COLO668 (cell line): ENCODE measurements around the gene TNNI3K.
"Not testable (repeated sequence)": the region's sequence is repeated elsewhere in the genome, so short reads cannot be mapped to it uniquely, and the experiment has no call there.

Experiments
- DNase-seq: peaks from one replicate; lab custom pipeline; 2025; ENCODE audit not compliant: unreplicated experiment; lab: John Stamatoyannopoulos, UW

TNNI3K gene

GRCh38 chr1:74235153-74235552 is at the start of gene TNNI3K:
Gene TNNI3K, plus strand, starts transcription at chr1:74235387. Its CDS starts 65 bp downstream, at chr1:74235452.
- DNase-seq = no peak

- no peak for DNase-seq
Observed at GRCh38 chr1:74193908-74194307, 41.3 kb upstream of the TNNI3K start.

GRCh38 chr1:74195339-74195738 is 39.8 kb upstream of the TNNI3K start:
- DNase-seq = no peak

- no peak for DNase-seq
Observed at GRCh38 chr1:74197255-74197654, 37.9 kb upstream of the TNNI3K start.

- peak; percentile 99 for DNase-seq
Observed at GRCh38 chr1:74197657-74198552, 37.3 kb upstream of the TNNI3K start, which contains the start of the genes FPGT and LRRIQ3. Gene FPGT, plus strand, starts transcription at chr1:74198242. Its CDS starts 37 bp downstream, at chr1:74198279. Gene LRRIQ3, minus strand, starts transcription at chr1:74198176. Its CDS starts 14,492 bp downstream, at chr1:74183684.

GRCh38 chr1:74199504-74199903 is 35.7 kb upstream of the TNNI3K start:
- no peak for DNase-seq

GRCh38 chr1:74205266-74205665 is 29.9 kb upstream of the TNNI3K start:
- no peak for DNase-seq

GRCh38 chr1:74215229-74215628 is 20.0 kb upstream of the TNNI3K start:
- no peak for DNase-seq

GRCh38 chr1:74222701-74223100 is 12.5 kb upstream of the TNNI3K start:
- no peak for DNase-seq

GRCh38 chr1:74223453-74223852 is 11.7 kb upstream of the TNNI3K start:
- DNase-seq = no peak

GRCh38 chr1:74236440-74236839 is 1.3 kb downstream of the TNNI3K start:
- no peak for DNase-seq

- no peak for DNase-seq
Observed at GRCh38 chr1:74237035-74237434, 1.8 kb downstream of the TNNI3K start.

GRCh38 chr1:74237787-74238186 is 2.6 kb downstream of the TNNI3K start:
- DNase-seq = no peak

- no peak for DNase-seq
Observed at GRCh38 chr1:74245168-74245772, 10.1 kb downstream of the TNNI3K start.

- no peak for DNase-seq
Observed at GRCh38 chr1:74246315-74246714, 11.1 kb downstream of the TNNI3K start.

- DNase-seq = no peak
Observed at GRCh38 chr1:74247881-74248528, 12.8 kb downstream of the TNNI3K start.

GRCh38 chr1:74253243-74253824 is 18.1 kb downstream of the TNNI3K start:
- not testable (repeated sequence) for DNase-seq

GRCh38 chr1:74266001-74266400 is 30.8 kb downstream of the TNNI3K start:
- DNase-seq = no peak

- no peak for DNase-seq
Observed at GRCh38 chr1:74271503-74271902, 36.3 kb downstream of the TNNI3K start.

- no peak for DNase-seq
Observed at GRCh38 chr1:74280642-74281396, 45.6 kb downstream of the TNNI3K start.

- DNase-seq = no peak
Observed at GRCh38 chr1:74286414-74286813, 51.2 kb downstream of the TNNI3K start.
